Right lobe of liver (tissue), 6 donors: ENCODE measurements around the gene APOBEC3G. TPM values are rescaled to one million over a fixed set of nuclear protein-coding genes. Genes with fewer than 3 reads are reported as not detected.
"Not testable (repeated sequence)": the region's sequence is repeated elsewhere in the genome, so short reads cannot be mapped to it uniquely, and the experiment has no call there.

Experiments
- ATAC-seq, 4 donors: fragments of 200-7000 bp; cut with Tn5 transposase; one replicate each; pipeline ENCODE4 v1.9.1; 2020; ENCODE audit warnings: mild to moderate bottlenecking in 4 of 4, moderate library complexity in 4 of 4
- DNase-seq, 3 donors: peaks; one replicate each; pipeline ENCODE4 v3.0.0-alpha.2; 2020
- H3K27ac ChIP-seq, 3 donors: fragments of 200-600 bp; one replicate each; pipeline ENCODE4 v1.8.0; 2022
- H3K27me3 ChIP-seq, 2 donors: fragments of 200-600 bp; one replicate each; pipeline ENCODE4 v1.8.0; 2022
- H3K36me3 ChIP-seq, 4 donors: fragments of 200-600 bp; sonication (generic) in 1 of 4; one replicate each; pipeline versions ENCODE4 v1.5.1 to v1.8.0; 2017 to 2022; ENCODE audit warnings: control low read depth in 1 of 4
- H3K4me1 ChIP-seq, 4 donors: fragments of 200-600 bp; sonication (generic) in 1 of 4; one replicate each; pipeline versions ENCODE4 v1.5.1 to v1.8.0; 2017 to 2022; ENCODE audit warnings: control low read depth in 1 of 4
- H3K4me3 ChIP-seq, 3 donors: fragments of 200-600 bp; one replicate each; pipeline ENCODE4 v1.8.0; 2022
- H3K9me3 ChIP-seq, 4 donors: fragments of 200-600 bp; sonication (generic) in 1 of 4; one replicate each; pipeline versions ENCODE4 v1.5.1 to v1.8.0; 2017 to 2022; ENCODE audit warnings: control low read depth in 1 of 4
- CTCF ChIP-seq, 4 donors: fragments of 200-600 bp in 3 of 4; fragments of 450-650 bp in 1 of 4; IDR thresholded peaks; one replicate each; pipeline versions ENCODE4 v1.5.1 to v1.8.0; 2016 to 2022; ENCODE audit warnings: antibody characterized with exemption in 4 of 4, mild to moderate bottlenecking in 2 of 4
- POLR2A ChIP-seq: fragments of 450-650 bp; IDR thresholded peaks from one replicate; pipeline ENCODE4 v1.6.1; 2017; ENCODE audit warnings: antibody characterized with exemption, mild to moderate bottlenecking
- WGBS: methylation state at CpG from one replicate; pipeline ENCODE4 v1.1.6; 2018; ENCODE audit warnings: low coverage, low lambda C conversion rate; ENCODE audit not compliant: insufficient coverage; ENCODE audit errors: missing lambda C conversion rate; 5-methylcytosine and 5-hydroxymethylcytosine counted together
- intact Hi-C, 2 donors: fragments of 100-400 bp; cut with DNase I; formaldehyde crosslinking; loops; one replicate each; pipeline versions ENCODE4 v1.11.2 to v1.14.1; 2022
- total RNA-seq, 6 experiments: library from RNA; depleted of rRNA in 2 of 6; stranded (reverse); fragments of >200 nt in 2 of 6; fragmentation: NEBNext Ultra II Directional in 3 of 6; extraction: Animal tissue kit (Norgen Biotek cat#: 25700) in 3 of 6; gene quantifications; one replicate each; pipeline versions ENCODE4 v1.1.0 to v1.2.4, GENCODE V29; 2016 to 2023
- donor health status: DM: no; HTN: yes; CAD: no.
- donor health status: DM: no; HTN: no; CAD: no.
- donor health status: DM: no; HTN: no; CAD: no.
- donor health status: DM: no; HTN: yes; CAD: no.
- donor health status: DM: no; HTN: yes; CAD: no.

APOBEC3G gene
- total RNA-seq, 6 experiments from 2014 or later: 0.42 to 3.0 (median 2.0) TPM

DNA sequence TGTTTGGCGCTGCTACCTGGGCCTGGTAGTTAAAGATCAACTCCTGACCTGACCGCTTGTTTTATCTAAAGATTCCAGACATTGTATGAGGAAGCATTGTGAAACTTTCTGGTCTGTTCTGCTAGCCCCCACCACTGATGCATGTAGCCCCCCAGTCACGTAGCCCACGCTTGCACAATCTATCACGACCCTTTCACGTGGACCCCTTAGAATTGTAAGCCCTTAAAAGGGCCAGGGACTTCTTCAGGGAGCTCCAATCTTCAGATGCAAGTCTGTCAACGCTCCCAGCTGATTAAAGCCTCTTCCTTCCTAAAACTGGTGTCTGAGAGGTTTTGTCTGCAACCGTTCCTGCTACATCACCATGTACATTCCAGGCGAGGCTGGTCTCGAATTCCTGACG, 21.4 kb upstream of the APOBEC3G start:
- intact Hi-C loops: no loop called here
- 85% methylated on average over 9 of the region's 11 CpGs for WGBS

DNA sequence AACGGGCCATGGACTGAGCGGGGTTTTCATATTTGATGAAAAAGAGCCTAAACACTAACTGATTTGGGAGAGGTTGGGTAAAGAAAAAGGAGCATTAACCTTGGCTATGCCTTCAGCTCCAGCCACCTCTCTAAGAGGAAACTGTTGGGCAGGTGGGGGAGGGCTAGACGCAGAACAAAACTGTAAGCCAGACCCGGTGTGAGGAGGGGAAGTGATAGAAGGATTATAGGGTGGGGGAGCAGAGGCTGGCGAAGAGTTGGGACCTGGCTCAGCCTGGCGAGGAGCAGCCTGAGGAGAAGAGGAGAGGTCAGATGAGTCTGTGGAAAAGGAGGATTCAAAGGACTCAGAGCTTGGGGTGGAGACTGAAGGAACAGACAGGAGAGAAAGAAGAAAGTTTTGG, 15.8 kb upstream of the APOBEC3G start:
- H3K9me3 ChIP-seq, intact Hi-C loops, H3K27me3 ChIP-seq, H3K4me3 ChIP-seq, H3K4me1 ChIP-seq, DNase-seq, ATAC-seq, H3K36me3 ChIP-seq, H3K27ac ChIP-seq: not testable (repeated sequence)
- WGBS: 45% methylated on average over 6 of the region's 6 CpGs

More for the DNA sequence above, 21.4 kb upstream of the APOBEC3G start:
- DNase-seq: no peak
- H3K4me3 ChIP-seq: no peak overlapping the region
- no peak for TF ChIP-seq CTCF (IDR thresholded peaks at IDR 0.05)
- no peak for TF ChIP-seq POLR2A
- H3K27me3 ChIP-seq: no peaks in the 10 kb centered on the region
- ATAC-seq: no peak
- no peaks in the 10 kb centered on the region for H3K9me3 ChIP-seq
- H3K36me3 ChIP-seq: no peaks in the 10 kb centered on the region
- H3K4me1 ChIP-seq: no peaks in the 10 kb centered on the region
- no peak overlapping the region for H3K27ac ChIP-seq

GRCh38 chr22:39061951-39062350, 15.1 kb upstream of the APOBEC3G start:
- H3K27me3 ChIP-seq, DNase-seq, intact Hi-C loops, H3K36me3 ChIP-seq, H3K4me3 ChIP-seq, H3K4me1 ChIP-seq, H3K9me3 ChIP-seq, H3K27ac ChIP-seq, ATAC-seq: not testable (repeated sequence)
- WGBS: 73% methylated on average over 9 of the region's 10 CpGs

DNA sequence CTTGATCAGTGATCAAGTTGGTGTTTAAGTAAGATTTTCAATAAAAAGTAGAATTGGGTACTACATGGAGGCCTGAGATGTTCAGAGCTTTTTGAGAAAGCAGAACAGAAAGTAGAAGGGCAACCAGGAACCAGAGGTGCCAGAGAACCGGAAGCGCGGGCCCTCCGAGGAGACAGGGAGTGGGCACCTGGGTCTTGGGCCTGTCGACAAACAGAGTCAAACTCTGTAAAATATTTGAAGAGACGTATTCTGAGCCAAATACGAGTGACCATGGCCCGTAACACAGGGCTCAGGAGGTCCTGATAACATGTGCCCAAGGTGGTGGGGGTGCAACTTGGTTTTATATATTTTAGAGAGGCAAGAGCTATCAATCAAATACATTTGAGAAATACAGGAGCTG, 13.2 kb upstream of the APOBEC3G start:
- H3K4me1 ChIP-seq, H3K36me3 ChIP-seq, H3K9me3 ChIP-seq, H3K27ac ChIP-seq, DNase-seq, intact Hi-C loops, H3K27me3 ChIP-seq, ATAC-seq, H3K4me3 ChIP-seq: not testable (repeated sequence)
- WGBS: 28% methylated on average over 5 of the region's 8 CpGs

DNA sequence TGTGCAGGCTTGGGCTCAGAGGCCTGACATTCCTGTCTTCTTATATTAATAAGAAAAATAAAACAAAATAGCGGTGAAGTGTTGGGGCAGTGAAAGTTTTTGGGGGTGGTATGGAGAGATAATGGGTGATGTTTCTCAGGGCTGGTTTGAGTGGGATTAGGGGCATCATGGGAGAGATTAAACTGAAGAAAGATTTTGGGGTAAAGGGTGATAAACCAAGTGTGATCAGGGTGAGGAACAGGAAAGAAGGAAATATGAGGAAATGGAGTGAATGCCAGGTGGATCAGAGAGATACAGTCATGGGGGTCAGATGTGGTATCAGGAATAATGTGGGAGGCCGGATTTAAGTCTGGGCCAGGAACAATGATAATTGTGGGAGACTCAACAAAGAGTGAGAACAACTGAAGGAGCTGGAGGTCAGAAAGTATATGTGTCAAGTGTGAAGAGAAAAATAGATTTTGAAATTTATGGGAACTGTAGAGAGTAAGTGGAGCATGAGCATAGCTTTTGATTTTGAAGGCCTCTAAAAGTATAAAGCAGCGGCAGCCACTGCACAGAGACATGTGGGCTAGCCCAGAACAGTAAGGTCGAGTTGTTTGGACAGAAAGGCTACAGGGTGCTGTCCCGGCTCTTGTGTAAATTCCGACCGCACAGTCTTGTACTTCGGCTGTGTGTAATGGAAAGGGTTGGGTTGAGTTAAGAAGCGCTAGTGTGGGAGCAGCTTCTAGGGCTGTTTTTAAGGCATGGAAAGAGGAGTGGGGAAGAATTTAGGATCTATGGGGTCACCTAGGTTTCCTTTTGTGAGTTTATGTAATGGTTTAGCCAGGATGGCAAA, 10.4 kb upstream of the APOBEC3G start:
- H3K4me1 ChIP-seq, H3K9me3 ChIP-seq, intact Hi-C loops, H3K4me3 ChIP-seq, H3K27ac ChIP-seq, H3K36me3 ChIP-seq, ATAC-seq, DNase-seq, H3K27me3 ChIP-seq: not testable (repeated sequence)
- 84% methylated on average over 9 of the region's 9 CpGs for WGBS

DNA sequence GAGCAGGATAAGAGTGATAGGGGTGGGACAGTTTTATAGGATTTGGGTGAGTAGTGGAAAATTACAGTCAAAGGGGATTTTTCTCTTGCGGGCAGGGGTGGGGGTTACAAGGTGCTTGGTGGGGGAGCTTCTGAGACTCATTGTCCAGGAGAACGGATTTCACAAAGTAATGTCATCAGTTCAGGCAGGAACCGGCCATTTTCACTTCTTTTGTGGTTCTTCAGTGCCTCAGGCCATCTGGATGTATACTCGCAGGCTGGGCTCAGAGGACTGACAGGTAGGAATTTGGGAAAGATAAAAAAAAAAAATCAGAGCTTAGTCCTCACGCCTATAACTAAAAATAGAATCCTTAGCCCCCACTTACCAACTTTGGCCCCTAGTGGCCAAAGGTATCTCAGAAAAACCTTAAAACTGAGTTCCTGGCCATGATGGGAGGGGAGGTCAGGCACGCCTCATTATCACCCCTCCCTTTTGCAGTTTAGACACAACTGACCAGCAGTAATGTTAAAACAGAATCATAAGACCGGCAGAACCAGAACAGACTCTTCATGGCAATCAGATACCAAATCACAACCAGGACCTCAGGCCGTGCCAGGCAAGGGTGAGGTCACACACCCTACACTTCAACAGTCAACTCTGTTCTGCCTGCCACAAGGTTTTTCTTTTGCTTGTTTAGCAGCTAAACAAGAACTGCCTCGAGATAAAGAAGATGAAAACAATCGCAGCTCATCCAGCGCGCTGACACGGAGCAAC, 8.9 kb upstream of the APOBEC3G start:
- no peak for TF ChIP-seq CTCF (IDR thresholded peaks at IDR 0.05)
- TF ChIP-seq POLR2A: no peak
- Histone ChIP-seq H3K36me3 (no peaks in the 10 kb centered on the region), H3K9me3 (no peaks in the 10 kb centered on the region), H3K4me1 (no peaks in the 10 kb centered on the region), H3K4me3 (no peak overlapping the region), H3K27me3 (no peaks in the 10 kb centered on the region), H3K27ac (no peak overlapping the region)
- no peak for ATAC-seq
- no peak for DNase-seq
- 57% methylated on average over 10 of the region's 13 CpGs for WGBS
- intact Hi-C loops: no loop called here
